Regular cardiac myocyte (primary cell): Measurements from ENCODE around the gene USF3. TPM values are rescaled to one million over a fixed set of nuclear protein-coding genes. Genes with fewer than 3 reads are reported as not detected.

Experiments used
- total RNA-seq: library from RNA; depleted of rRNA; stranded (reverse); fragments of >200 nt; gene quantifications from 2 replicates; pipeline ENCODE4 v1.2.3, GENCODE V29; 2014

Gene USF3
- 3.8 and 4.5 TPM in 2 replicates for total RNA-seq

GRCh38 chr3:113695786-113696645, at the start of gene USF3:
Gene USF3 (minus strand): TSS chr3:113696642. CDS start chr3:113674878, 21,764 bp downstream.

GRCh38 chr3:113745756-113746547, 49.5 kb upstream of the USF3 start, which contains the start of gene NAA50:
Gene NAA50 (minus strand): TSS chr3:113746249. CDS start chr3:113745949, 300 bp downstream.

Other genes with a start within 250 kb of the USF3 start
- gene SPICE1, start 181.5 kb downstream of the USF3 start, total RNA-seq: 14.2 and 18.9 TPM in 2 replicates
- gene SIDT1, start 164.1 kb downstream of the USF3 start, total RNA-seq: 0.28 and 0.77 TPM in 2 replicates
- 204 and 242 TPM in 2 replicates for gene NAA50, start 49.6 kb upstream of the USF3 start, total RNA-seq
- gene ATP6V1A, start 50.4 kb upstream of the USF3 start, total RNA-seq: 130 and 189 TPM in 2 replicates
- 3.7 and 7.5 TPM in 2 replicates for gene GRAMD1C, start 142.1 kb upstream of the USF3 start, total RNA-seq